GM23338 (cell line): ENCODE results near the gene FHIT. TPM values are rescaled to one million over a fixed set of nuclear protein-coding genes. Genes with fewer than 3 reads are reported as not detected.

Experiments used
- ATAC-seq: fragments of 200-7000 bp; cut with Tn5 transposase; 3 replicates; pipeline ENCODE4 v1.9.1; 2020
- DNase-seq: peaks from one replicate; pipeline ENCODE4 v3.0.0-alpha.2; 2015; ENCODE audit warnings: low spot score
- H2AFZ ChIP-seq: fragments of 200-600 bp; sonication (generic); 2 replicates; pipeline ENCODE4 v1.8.0; 2016; ENCODE audit warnings: antibody characterized with exemption, mild to moderate bottlenecking, moderate library complexity
- H3F3A ChIP-seq: fragments of 200-600 bp; sonication (generic); replicated peaks from 2 replicates; pipeline ENCODE4 v1.8.0; 2017; ENCODE audit warnings: antibody characterized with exemption, mixed run types, low read depth
- H3K27ac ChIP-seq: fragments of 200-600 bp; sonication (generic); 2 replicates; pipeline ENCODE4 v1.6.1; 2016; ENCODE audit warnings: low read depth
- H3K27me3 ChIP-seq: fragments of 200-600 bp; sonication (generic); 2 replicates; pipeline ENCODE4 v1.8.0; 2016; ENCODE audit warnings: mild to moderate bottlenecking, mixed run types, moderate library complexity; ENCODE audit not compliant: insufficient read depth
- H3K36me3 ChIP-seq: fragments of 200-600 bp; sonication (generic); 2 replicates; pipeline ENCODE4 v1.8.0; 2016; ENCODE audit warnings: mild to moderate bottlenecking; ENCODE audit not compliant: insufficient read depth
- H3K4me1 ChIP-seq: fragments of 200-600 bp; sonication (generic); 2 replicates; pipeline ENCODE4 v1.8.0; 2016; ENCODE audit warnings: mild to moderate bottlenecking, moderate library complexity; ENCODE audit not compliant: insufficient read depth
- H3K4me2 ChIP-seq: fragments of 200-600 bp; sonication (generic); 2 replicates; pipeline ENCODE4 v1.7.1; 2017; ENCODE audit warnings: mixed run types
- H3K4me3 ChIP-seq: fragments of 200-600 bp; sonication (generic); 2 replicates; pipeline ENCODE4 v1.6.1; 2016; ENCODE audit warnings: mixed run types
- H3K79me2 ChIP-seq: fragments of 200-600 bp; sonication (generic); replicated peaks from 2 replicates; pipeline ENCODE4 v1.8.0; 2017; ENCODE audit warnings: mild to moderate bottlenecking; ENCODE audit not compliant: insufficient read depth
- H3K9me2 ChIP-seq: fragments of 200-600 bp; sonication (generic); 2 replicates; pipeline ENCODE4 v1.8.0; 2017; ENCODE audit not compliant: insufficient read depth
- H4K20me1 ChIP-seq: fragments of 200-600 bp; sonication (generic); replicated peaks from 2 replicates; pipeline ENCODE4 v1.8.0; 2017; ENCODE audit warnings: mild to moderate bottlenecking; ENCODE audit not compliant: insufficient read depth
- H3K27ac Mint-ChIP-seq: 2 replicates; pipeline ENCODE4 v1.8.0; 2020; ENCODE audit warnings: inconsistent platforms, mild to moderate bottlenecking, moderate library complexity, mixed read lengths
- H3K27me3 Mint-ChIP-seq: 3 replicates; pipeline ENCODE4 v1.8.0; 2022; ENCODE audit warnings: low read depth, mild to moderate bottlenecking, moderate library complexity, mixed read lengths, inconsistent platforms; ENCODE audit not compliant: insufficient read depth, poor library complexity
- H3K36me3 Mint-ChIP-seq: 3 replicates; pipeline ENCODE4 v1.8.0; 2021; ENCODE audit warnings: low read depth, mild to moderate bottlenecking, inconsistent platforms, moderate library complexity, mixed read lengths
- H3K4me1 Mint-ChIP-seq: 3 replicates; pipeline ENCODE4 v1.8.0; 2020; ENCODE audit warnings: mild to moderate bottlenecking, inconsistent platforms, mixed read lengths
- H3K4me3 Mint-ChIP-seq: 3 replicates; pipeline ENCODE4 v1.8.0; 2021; ENCODE audit warnings: moderate library complexity, mild to moderate bottlenecking, inconsistent platforms, mixed read lengths
- H3K9me3 Mint-ChIP-seq: 3 replicates; pipeline ENCODE4 v1.8.0; 2020; ENCODE audit warnings: moderate library complexity, mild to moderate bottlenecking, inconsistent platforms, mixed read lengths
- CREB1 ChIP-seq: fragments of 250-450 bp; sonication (Bioruptor Pico); IDR thresholded peaks from 2 replicates; pipeline ENCODE4 v1.5.0; 2020; ENCODE audit warnings: low read depth, mild to moderate bottlenecking, moderate library complexity
- CTCF ChIP-seq, 2 experiments: fragments of 200-600 bp in 1 of 2; sonication (generic) in 1 of 2; conservative IDR thresholded peaks; 2 replicates each; pipeline versions ENCODE4 v1.5.1 to v1.6.1; 2016 to 2017; ENCODE audit warnings: antibody characterized with exemption in 2 of 2, low read depth in 2 of 2, mild to moderate bottlenecking in 2 of 2, moderate library complexity in 1 of 2
- ETS1 ChIP-seq: IDR thresholded peaks from 2 replicates; pipeline ENCODE4 v1.6.1; 2016; ENCODE audit warnings: antibody characterized with exemption
- EZH2phosphoT487 ChIP-seq: fragments of 200-600 bp; sonication (generic); IDR thresholded peaks from one replicate; pipeline ENCODE4 v1.8.1; 2018; ENCODE audit warnings: antibody characterized with exemption; ENCODE audit not compliant: unreplicated experiment
- POLR2AphosphoS5 ChIP-seq: IDR thresholded peaks from 2 replicates; pipeline ENCODE4 v1.6.1; 2016; ENCODE audit warnings: antibody characterized with exemption, low read depth
- STAT1 ChIP-seq: IDR thresholded peaks from one replicate; pipeline ENCODE4 v1.6.1; 2016; ENCODE audit warnings: antibody characterized with exemption; ENCODE audit not compliant: unreplicated experiment
- ZNF331 ChIP-seq: fragments of 250-450 bp; sonication (Bioruptor Pico); IDR thresholded peaks from 2 replicates; pipeline ENCODE4 v1.5.0; 2020; ENCODE audit warnings: low read depth, mild to moderate bottlenecking, moderate library complexity
- ZNF462 ChIP-seq: fragments of 250-450 bp; sonication (Bioruptor Pico); IDR thresholded peaks from 2 replicates; pipeline ENCODE4 v1.5.0; 2020; ENCODE audit warnings: mild to moderate bottlenecking, moderate library complexity
- polyA plus RNA-seq: library from polyadenylated mRNA; unstranded; fragments of >200 nt; fragmentation: Nextera tagmentation; extraction: Ambion mirVana; gene quantifications from 2 replicates; pipeline ENCODE4 v1.2.1, GENCODE V29; 2016
- total RNA-seq: library from RNA; depleted of rRNA; stranded (reverse); fragments of >200 nt; shearing (Covaris generic); gene quantifications from 2 replicates; pipeline ENCODE4 v1.2.3, GENCODE V29; 2014

FHIT gene
- total and polyA plus RNA-seq, 2 experiments from 2014 or later, result 3.0 to 8.3 TPM

GRCh38 chr3:59981377-59981776 is 1269.9 kb downstream of the FHIT start (continued):
- no peak for TF ChIP-seq ZNF462 (CRISPR knock-in tag)
- no peak for TF ChIP-seq STAT1
- no peak for TF ChIP-seq ETS1
- no peak for TF ChIP-seq ZNF331 (CRISPR knock-in tag)

GRCh38 chr3:59980576-59980975 is 1270.7 kb downstream of the FHIT start:
- peaks cover 4% of the 10 kb centered on the region; the same call in 1 of the 2 replicates for H3K9me2 ChIP-seq
- H3K4me2 ChIP-seq, result no peak overlapping the region
- no peak for TF ChIP-seq CREB1 (CRISPR knock-in tag)
- TF ChIP-seq POLR2AphosphoS5, result no peak
- TF ChIP-seq EZH2phosphoT487, result no peak
- no peak for TF ChIP-seq ZNF331 (CRISPR knock-in tag)
- TF ChIP-seq CTCF (conservative IDR thresholded peaks at IDR 0.05; ENCODE audit: low read depth in 2 of 2), result no peak
- TF ChIP-seq ETS1, result no peak
- TF ChIP-seq STAT1, result no peak
- no peaks in the 10 kb centered on the region for H3K27me3 ChIP-seq
- H3F3A ChIP-seq, result no peaks in the 10 kb centered on the region
- no peak overlapping the region for H3K27ac Mint-ChIP-seq
- H3K4me1 Mint-ChIP-seq, result no peaks in the 10 kb centered on the region
- H3K27ac ChIP-seq, result no peak overlapping the region
- no peak for ATAC-seq
- H3K79me2 ChIP-seq, result no peaks in the 10 kb centered on the region
- no peaks in the 10 kb centered on the region for H3K36me3 Mint-ChIP-seq
- no peak overlapping the region for H3K4me3 ChIP-seq
- DNase-seq, result no peak
- no peak overlapping the region for H2AFZ ChIP-seq
- H3K9me3 Mint-ChIP-seq, result no peaks in the 10 kb centered on the region
- H3K4me1 ChIP-seq, result no peaks in the 10 kb centered on the region
- H3K4me3 Mint-ChIP-seq, result no peak overlapping the region
- H3K36me3 ChIP-seq, result no peaks in the 10 kb centered on the region
- peaks cover 3% of the 10 kb centered on the region for H3K27me3 Mint-ChIP-seq
- no peaks in the 10 kb centered on the region for H4K20me1 ChIP-seq
